ENCODE results near the gene PHF2. TPM values are rescaled to one million over a fixed set of nuclear protein-coding genes. Genes with fewer than 3 reads are reported as not detected.
A peak's percentile ranks its signal among the peaks of the same experiment; 100 is the strongest.

The PHF2 gene
- total and polyA plus RNA-seq, 2 of the 8 experiments (the other 6 are each of a cell fraction or from before 2014, with no cell fraction given) = 3.4 to 9.4 TPM

DNA sequence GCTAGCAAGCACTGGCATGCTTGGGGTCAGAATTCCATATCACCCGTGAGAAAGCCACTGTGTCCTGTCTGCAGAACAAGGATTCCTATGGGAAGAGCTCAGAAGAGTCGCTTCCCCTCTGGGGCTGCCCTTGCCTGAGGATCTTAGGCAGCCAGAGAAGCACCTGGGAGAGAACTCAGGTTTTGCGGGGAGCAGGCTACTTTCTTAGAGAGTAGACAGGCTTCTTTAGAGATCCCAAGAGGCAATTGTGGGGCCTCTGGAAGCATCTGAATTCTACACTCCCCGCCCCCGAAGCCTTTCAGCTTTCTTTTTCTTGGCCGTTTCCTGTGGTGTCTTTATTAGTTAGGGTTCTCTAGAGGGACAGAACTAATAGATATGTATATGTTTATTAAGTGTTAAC lies 40.9 kb downstream of the PHF2 start:
- peak overlapping the region; percentile 60; the same call in 1 of the 2 replicates for H2BK5ac ChIP-seq (ENCODE audit: low read depth, low read length)
- no peak overlapping the region for H4K5ac ChIP-seq (ENCODE audit: insufficient read length, low read depth, low read length)
- peaks cover 0 to 14% (median 1%) of the 10 kb centered on the region in 4 experiments; a peak in 4 of 7 replicates for H3K4me1 ChIP-seq (replicated peaks in 1 of 4; ENCODE audit: control insufficient read depth in 3 of 4, insufficient read depth in 4 of 4, low read length in 3 of 4)
- no peak overlapping the region for H4K8ac ChIP-seq (ENCODE audit: extremely low read depth, insufficient read depth, low read length)
- FAIRE-seq (no peak), DNase-seq (ENCODE audit: low read depth in 1 of 2, low spot score in 2 of 2) (peak in 1 of 2 experiments; percentile 49)
- peak overlapping the region; percentile 0; the same call in 1 of the 2 replicates for H2BK15ac ChIP-seq (ENCODE audit: low read length)
- peaks cover 9% of the 10 kb centered on the region; the same call in 1 of the 2 replicates for H3K79me1 ChIP-seq (ENCODE audit: low read depth, low read length)
- no peak overlapping the region for H3K14ac ChIP-seq (ENCODE audit: insufficient read length)
- no peak overlapping the region for H3K27ac ChIP-seq (ENCODE audit: low read depth, low read length)
- no peak overlapping the region for H3K9ac ChIP-seq (replicated peaks in 1 of 4; ENCODE audit: extremely low read depth in 1 of 4, low read depth in 3 of 4, low read length in 3 of 4)
- H3K56ac ChIP-seq (replicated peaks; ENCODE audit: insufficient read length, low read depth, low read length) = no peak overlapping the region
- H3K79me2 ChIP-seq (ENCODE audit: control insufficient read depth in 1 of 2, insufficient read depth in 2 of 2, low read length in 2 of 2) = peaks cover 7 to 26% of the 10 kb centered on the region in 2 experiments; a peak in 3 of 4 replicates
- no peak overlapping the region for H2AFZ ChIP-seq (ENCODE audit: low read length)
- peak overlapping the region; percentile 72 for H3K4ac ChIP-seq (replicated peaks; ENCODE audit: insufficient read length, low read depth, low read length)
- H3K9me3 ChIP-seq (ENCODE audit: insufficient read depth in 2 of 2, low read depth in 1 of 2, low read length in 1 of 2) = no peaks in the 10 kb centered on the region; a peak in 1 of 4 replicates
- 68% methylated on average over 6 of the region's 6 CpGs; no CpG with 5 or more reads in 1 of the 2 experiments for WGBS, 2 experiments (ENCODE audit: extremely low coverage in 1 of 2, insufficient coverage in 1 of 2, insufficient read length in 1 of 2, insufficient replicate concordance in 2 of 2, low coverage in 1 of 2, low lambda C conversion rate in 2 of 2, missing lambda C conversion rate in 1 of 2)
- no peak overlapping the region for H2BK20ac ChIP-seq (ENCODE audit: low read length)
- POLR2A ChIA-PET (ENCODE audit: partially characterized antibody) = interaction anchor here (1.0 to 3.1 kb wide), 2 partner anchors 16 to 50 kb away, joined by 3 to 15 read pairs; no protein-coding TSS in a partner anchor
- H2BK12ac ChIP-seq (ENCODE audit: low read depth, low read length) = no peak overlapping the region
- H4K91ac ChIP-seq (replicated peaks; ENCODE audit: insufficient read length, low read length) = peak overlapping the region; percentile 70
- CTCF ChIA-PET (ENCODE audit: partially characterized antibody) = interaction anchor here (1.0 to 2.0 kb wide), 3 partner anchors 25 to 306 kb away, joined by 3 to 6 read pairs (median 4); no protein-coding TSS in a partner anchor
- H3K23ac ChIP-seq (ENCODE audit: insufficient read length) = no peak overlapping the region
- TF ChIP-seq CBX5 (IDR thresholded peaks at IDR 0.05; ENCODE audit: low read depth, low read length) (no peak), SIRT6 (IDR thresholded peaks at IDR 0.05; ENCODE audit: low read length) (no peak), ZNF274 (IDR thresholded peaks at IDR 0.05; ENCODE audit: borderline replicate concordance, extremely low read depth, low read length) (no peak), SP1 (IDR thresholded peaks at IDR 0.05; ENCODE audit: low read depth, low read length) (no peak), CHD2 (IDR thresholded peaks at IDR 0.05; ENCODE audit: low read length) (no peak), PHF8 (conservative IDR thresholded peaks at IDR 0.05; ENCODE audit: low read depth, low read length) (no peak), POLR2A (IDR thresholded peaks at IDR 0.05; ENCODE audit: control extremely low read depth in 1 of 2, low read depth in 2 of 2, low read length in 2 of 2) (no peak)
- TF ChIP-seq, protein P1, sequence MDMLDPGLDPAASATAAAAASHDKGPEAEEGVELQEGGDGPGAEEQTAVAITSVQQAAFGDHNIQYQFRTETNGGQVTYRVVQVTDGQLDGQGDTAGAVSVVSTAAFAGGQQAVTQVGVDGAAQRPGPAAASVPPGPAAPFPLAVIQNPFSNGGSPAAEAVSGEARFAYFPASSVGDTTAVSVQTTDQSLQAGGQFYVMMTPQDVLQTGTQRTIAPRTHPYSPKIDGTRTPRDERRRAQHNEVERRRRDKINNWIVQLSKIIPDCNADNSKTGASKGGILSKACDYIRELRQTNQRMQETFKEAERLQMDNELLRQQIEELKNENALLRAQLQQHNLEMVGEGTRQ (IDR thresholded peaks at IDR 0.05; ENCODE audit: low read length) = no peak
- TF ChIP-seq, protein P2, sequence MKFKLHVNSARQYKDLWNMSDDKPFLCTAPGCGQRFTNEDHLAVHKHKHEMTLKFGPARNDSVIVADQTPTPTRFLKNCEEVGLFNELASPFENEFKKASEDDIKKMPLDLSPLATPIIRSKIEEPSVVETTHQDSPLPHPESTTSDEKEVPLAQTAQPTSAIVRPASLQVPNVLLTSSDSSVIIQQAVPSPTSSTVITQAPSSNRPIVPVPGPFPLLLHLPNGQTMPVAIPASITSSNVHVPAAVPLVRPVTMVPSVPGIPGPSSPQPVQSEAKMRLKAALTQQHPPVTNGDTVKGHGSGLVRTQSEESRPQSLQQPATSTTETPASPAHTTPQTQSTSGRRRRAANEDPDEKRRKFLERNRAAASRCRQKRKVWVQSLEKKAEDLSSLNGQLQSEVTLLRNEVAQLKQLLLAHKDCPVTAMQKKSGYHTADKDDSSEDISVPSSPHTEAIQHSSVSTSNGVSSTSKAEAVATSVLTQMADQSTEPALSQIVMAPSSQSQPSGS (IDR thresholded peaks at IDR 0.05; ENCODE audit: low read length) = no peak
- H2BK120ac ChIP-seq (replicated peaks; ENCODE audit: low read depth, low read length) = no peak overlapping the region
- no peak overlapping the region for H3K18ac ChIP-seq (ENCODE audit: extremely low read depth, low read length)
- H3K23me2 ChIP-seq (ENCODE audit: low read depth, low read length) = peaks cover 11% of the 10 kb centered on the region; the same call in 1 of the 2 replicates
- no peaks in the 10 kb centered on the region for H3K36me3 ChIP-seq (ENCODE audit: control insufficient read depth in 2 of 4, insufficient read depth in 4 of 4, low read length in 3 of 4)
- H3K4me2 ChIP-seq (ENCODE audit: insufficient read depth in 1 of 2, low read depth in 2 of 2, low read length in 2 of 2) = peak overlapping the region; percentile 43 to 57; a peak in 2 of 4 replicates
- no peaks in the 10 kb centered on the region for H3K27me3 ChIP-seq (replicated peaks in 1 of 4; ENCODE audit: control insufficient read depth in 3 of 4, extremely low read depth in 1 of 4, insufficient read depth in 3 of 4, low read length in 3 of 4)
- peak overlapping the region in 1 of 4 experiments; percentile 22; a peak in 1 of 8 replicates for H3K4me3 ChIP-seq (ENCODE audit: extremely low read depth in 1 of 4, insufficient read depth in 2 of 4, low read depth in 3 of 4, low read length in 4 of 4)
- H2AK5ac ChIP-seq (ENCODE audit: low read depth, low read length) = no peak overlapping the region
- H4K20me1 ChIP-seq (replicated peaks in 1 of 2; ENCODE audit: control insufficient read depth in 1 of 2, insufficient read depth in 2 of 2, low read length in 2 of 2) = peaks cover 0 to 17% of the 10 kb centered on the region in 2 experiments

All from H1 (cell line).